GM12892 (cell line): Measurements from ENCODE around the gene MAOA.

Source experiments
- POLR2A ChIP-seq: IDR thresholded peaks from 2 replicates; pipeline ENCODE4 v1.6.1; 2011; ENCODE audit warnings: low read depth, low read length, control low read depth
- POLR2AphosphoS5 ChIP-seq: IDR thresholded peaks from 2 replicates; pipeline ENCODE4 v1.6.1; 2011; ENCODE audit warnings: low read depth, low read length, control low read depth
- TAF1 ChIP-seq: IDR thresholded peaks from 2 replicates; pipeline ENCODE4 v1.6.1; 2011; ENCODE audit warnings: low read depth, mild to moderate bottlenecking, control low read depth, low read length, borderline replicate concordance

- TF ChIP-seq POLR2A (no peak), POLR2AphosphoS5 (no peak), TAF1 (no peak)
These were observed 130.0 kb downstream of the MAOA start for GRCh38 chrX:43785930-43786591.
